Natural killer cell (primary cell): ENCODE data around the gene UGT2B28. TPM values are rescaled to one million over a fixed set of nuclear protein-coding genes. Genes with fewer than 3 reads are reported as not detected.
"Not testable (repeated sequence)": the region's sequence is repeated elsewhere in the genome, so short reads cannot be mapped to it uniquely, and the experiment has no call there.

Experiments
- ATAC-seq, 3 donors: fragments of 150-1000 bp in 2 of 3; fragments of 200-7000 bp in 1 of 3; cut with Tn5 transposase; 1 replicate in 1 of 3; 2 replicates in 2 of 3; pipeline ENCODE4 v1.10.0; 2021; ENCODE audit warnings: mild to moderate bottlenecking in 2 of 3, moderate library complexity in 2 of 3
- DNase-seq, 2 donors: peaks; one replicate each; pipeline versions ENCODE4 v3.0.0 to v3.0.0-alpha.2; 2013 to 2021; ENCODE audit warnings: mixed read lengths in 1 of 2
- H3K27ac ChIP-seq: one replicate; pipeline ENCODE4 v1.5.1; 2013; ENCODE audit warnings: mild to moderate bottlenecking, low read length
- H3K27me3 ChIP-seq: one replicate; pipeline ENCODE4 v1.6.1; 2013; ENCODE audit warnings: low read length; ENCODE audit not compliant: control insufficient read depth, insufficient read depth
- H3K36me3 ChIP-seq: one replicate; pipeline ENCODE4 v1.6.1; 2013; ENCODE audit warnings: low read length; ENCODE audit not compliant: control insufficient read depth, insufficient read depth
- H3K4me1 ChIP-seq: one replicate; pipeline ENCODE4 v1.6.1; 2013; ENCODE audit warnings: low read length; ENCODE audit not compliant: control insufficient read depth, insufficient read depth
- H3K4me3 ChIP-seq: one replicate; pipeline ENCODE4 v1.5.1; 2013; ENCODE audit warnings: low read length
- H3K9me3 ChIP-seq: one replicate; pipeline ENCODE4 v1.6.1; 2013; ENCODE audit warnings: low read length; ENCODE audit not compliant: control insufficient read depth, insufficient read depth
- H3K27ac Mint-ChIP-seq, 2 donors: one replicate each; pipeline ENCODE4 v1.8.0; 2022; ENCODE audit warnings: mild to moderate bottlenecking in 2 of 2, mixed read lengths in 2 of 2, moderate library complexity in 1 of 2
- H3K27me3 Mint-ChIP-seq, 2 donors: one replicate each; pipeline ENCODE4 v1.8.0; 2022; ENCODE audit warnings: low read depth in 2 of 2, mixed read lengths in 2 of 2
- H3K36me3 Mint-ChIP-seq: one replicate; pipeline ENCODE4 v1.8.0; 2022; ENCODE audit warnings: mixed read lengths
- H3K4me1 Mint-ChIP-seq, 2 donors: one replicate each; pipeline ENCODE4 v1.8.0; 2022; ENCODE audit warnings: mixed read lengths in 2 of 2
- H3K4me3 Mint-ChIP-seq: one replicate; pipeline ENCODE4 v1.8.0; 2022; ENCODE audit warnings: mild to moderate bottlenecking, moderate library complexity, mixed read lengths
- H3K9me3 Mint-ChIP-seq, 2 donors: one replicate each; pipeline ENCODE4 v1.8.0; 2022; ENCODE audit warnings: mixed read lengths in 2 of 2
- CTCF ChIP-seq: fragments of 200-600 bp; IDR thresholded peaks from one replicate; pipeline ENCODE4 v1.8.0; 2022; ENCODE audit warnings: antibody characterized with exemption
- whole genome bisulfite sequencing: methylation state at CpG from one replicate; pipeline ENCODE4 v1.1.7; 2013; ENCODE audit warnings: missing lambda C conversion rate; ENCODE audit not compliant: insufficient coverage; 5-methylcytosine and 5-hydroxymethylcytosine counted together
- intact Hi-C: fragments of 100-400 bp; cut with micrococcal nuclease; formaldehyde crosslinking; loops from one replicate; pipeline ENCODE4 v1.14.2; 2022
- total RNA-seq, 4 donors: library from RNA; stranded (reverse); fragments of 120-200 nt in 1 of 4; gene quantifications; one replicate each; pipeline versions ENCODE4 v1.2.3 to v1.2.4, GENCODE V29; 2013 to 2022

Gene UGT2B28
- total RNA-seq, 3 donors from 2014 or later (not counting 1 experiment from before 2014, with no cell fraction given), result not detected

- no peak overlapping the region for H3K4me3 Mint-ChIP-seq
- Histone ChIP-seq H3K27ac (no peak overlapping the region), H3K36me3 (no peaks in the 10 kb centered on the region), H3K4me3 (no peak overlapping the region), H3K9me3 (no peaks in the 10 kb centered on the region), H3K4me1 (no peaks in the 10 kb centered on the region), H3K27me3 (no peaks in the 10 kb centered on the region)
- H3K36me3 Mint-ChIP-seq, result no peaks in the 10 kb centered on the region
- no peak overlapping the region for H3K27ac Mint-ChIP-seq
- ATAC-seq (no peak), DNase-seq (no peak)
- TF ChIP-seq CTCF, result no peak
- H3K9me3 Mint-ChIP-seq, result peaks cover 0 to 3% of the 10 kb centered on the region in 2 donors
- intact Hi-C loops, result no loop called here
- 100% methylated on average over 3 of the region's 4 CpGs for WGBS
- H3K27me3 Mint-ChIP-seq, result no peaks in the 10 kb centered on the region
- no peaks in the 10 kb centered on the region for H3K4me1 Mint-ChIP-seq
Observed at GRCh38 chr4:69330345-69331047, 50.2 kb downstream of the UGT2B28 start.

GRCh38 chr4:69331304-69331703 lies 51.0 kb downstream of the UGT2B28 start:
- not testable (repeated sequence) for H3K36me3 ChIP-seq, ATAC-seq
- 87% methylated on average over 2 of the region's 2 CpGs for WGBS

DNA sequence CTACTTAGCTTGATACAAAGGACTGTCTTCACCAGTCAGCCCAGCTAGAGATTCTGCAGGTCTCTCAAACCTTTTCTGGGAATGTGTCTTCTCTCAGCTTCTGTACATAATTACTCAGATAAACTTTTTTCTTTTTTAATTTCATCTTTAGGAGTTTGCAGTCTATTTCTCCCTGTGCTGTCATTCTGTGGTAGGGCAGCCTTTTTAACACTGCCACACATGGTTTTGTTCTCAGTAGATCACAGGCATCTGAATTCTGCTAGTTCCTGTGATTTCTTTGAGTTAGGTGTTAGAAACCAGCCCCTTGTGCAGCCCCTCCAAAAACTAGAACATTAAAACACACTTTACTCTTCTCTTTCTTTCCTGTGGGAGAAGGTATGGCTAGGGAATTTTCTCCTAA lies 55.2 kb downstream of the UGT2B28 start:
- H3K9me3 Mint-ChIP-seq, H3K27me3 Mint-ChIP-seq, DNase-seq, H3K4me3 Mint-ChIP-seq, H3K27ac Mint-ChIP-seq, H3K27me3 ChIP-seq, H3K4me1 Mint-ChIP-seq, H3K4me3 ChIP-seq, ATAC-seq, intact Hi-C loops, H3K27ac ChIP-seq, H3K9me3 ChIP-seq, H3K4me1 ChIP-seq, H3K36me3 Mint-ChIP-seq, H3K36me3 ChIP-seq: not testable (repeated sequence)

More at GRCh38 chr4:69331304-69331703, 51.0 kb downstream of the UGT2B28 start:
- DNase-seq, H3K9me3 ChIP-seq, H3K9me3 Mint-ChIP-seq, H3K36me3 Mint-ChIP-seq, H3K27me3 Mint-ChIP-seq, H3K27ac Mint-ChIP-seq, H3K4me1 ChIP-seq, H3K4me3 ChIP-seq, H3K27ac ChIP-seq, H3K4me3 Mint-ChIP-seq, intact Hi-C loops, H3K4me1 Mint-ChIP-seq, H3K27me3 ChIP-seq: not testable (repeated sequence)

DNA sequence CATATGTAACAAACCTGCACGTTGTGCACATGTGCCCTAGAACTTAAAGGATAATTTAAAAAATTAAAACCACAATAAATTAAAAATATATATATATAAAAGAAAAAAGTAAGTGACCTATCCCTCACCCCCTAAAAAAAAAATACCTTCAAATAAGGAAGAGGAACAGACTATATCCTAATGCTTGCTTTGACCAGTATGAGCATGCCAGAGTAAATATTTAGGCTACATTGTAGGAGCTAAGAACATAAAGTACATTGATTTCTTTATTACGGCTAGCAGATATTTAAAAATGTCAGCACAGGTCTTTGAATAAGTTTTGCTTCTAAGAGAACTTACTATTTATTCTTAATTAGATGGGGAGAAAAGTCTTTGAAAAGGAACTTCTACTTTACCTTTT lies 62.8 kb downstream of the UGT2B28 start:
- H3K9me3 ChIP-seq, DNase-seq, H3K27ac ChIP-seq, H3K36me3 Mint-ChIP-seq, ATAC-seq, H3K27me3 Mint-ChIP-seq, H3K4me3 ChIP-seq, H3K36me3 ChIP-seq, intact Hi-C loops, H3K4me3 Mint-ChIP-seq, H3K27me3 ChIP-seq, H3K9me3 Mint-ChIP-seq, H3K27ac Mint-ChIP-seq, H3K4me1 Mint-ChIP-seq, H3K4me1 ChIP-seq: not testable (repeated sequence)
- no CpG with 5 or more reads among the region's 2 CpGs for WGBS

DNA sequence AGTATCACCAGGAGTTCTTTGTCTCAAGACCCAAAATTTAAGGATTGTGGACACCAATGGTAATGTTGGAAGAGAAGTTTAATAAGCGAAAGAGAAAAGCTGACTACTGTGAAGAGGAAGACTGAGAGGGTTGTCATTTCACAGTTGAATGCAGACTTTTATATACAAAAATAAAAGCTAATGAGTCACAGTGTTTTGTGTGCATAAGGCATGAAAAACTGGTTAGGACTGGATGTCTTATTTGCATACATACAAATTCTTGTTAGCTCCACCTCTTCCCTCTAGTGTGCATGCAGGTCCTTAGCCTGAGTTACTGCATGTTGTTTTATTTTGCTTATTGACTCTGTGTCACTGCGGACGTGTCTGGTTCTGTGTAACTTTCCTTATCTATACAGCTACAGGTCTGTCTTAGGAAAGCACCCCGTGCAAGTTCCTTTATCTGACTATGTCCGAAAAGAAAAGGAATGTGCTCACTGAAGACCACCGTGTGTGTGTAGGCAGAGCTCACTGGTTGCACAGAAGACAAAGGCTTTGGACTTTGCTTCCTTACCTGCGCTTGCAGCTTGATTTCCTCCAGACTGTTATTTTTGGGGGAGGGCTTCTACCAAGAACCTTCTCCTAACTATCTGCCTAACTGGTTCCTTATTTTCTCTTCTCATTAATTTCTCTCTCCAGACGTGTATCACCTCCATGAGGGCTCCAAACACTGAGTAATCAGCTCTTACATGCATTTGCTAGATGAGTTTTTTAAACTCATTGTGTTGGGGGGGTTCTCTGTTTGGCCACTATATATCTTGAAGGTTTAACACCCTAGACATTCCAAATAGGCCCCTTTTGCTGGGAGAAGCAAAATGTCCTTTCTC lies 63.5 kb downstream of the UGT2B28 start:
- H3K9me3 Mint-ChIP-seq, intact Hi-C loops, H3K27ac Mint-ChIP-seq, H3K27ac ChIP-seq, H3K36me3 Mint-ChIP-seq, H3K4me1 ChIP-seq, H3K27me3 ChIP-seq, H3K4me3 ChIP-seq, H3K4me1 Mint-ChIP-seq, H3K4me3 Mint-ChIP-seq, DNase-seq, H3K36me3 ChIP-seq, ATAC-seq, H3K9me3 ChIP-seq, H3K27me3 Mint-ChIP-seq: not testable (repeated sequence)
- WGBS, result 30% methylated on average over 8 of the region's 8 CpGs

Other genes with a start within 250 kb of the UGT2B28 start
- gene UGT2B7, start 184.0 kb upstream of the UGT2B28 start, total RNA-seq, result not detected
- not detected for gene UGT2B11, start 65.7 kb upstream of the UGT2B28 start, total RNA-seq
- not detected for gene UGT2B4, start 215.4 kb downstream of the UGT2B28 start, total RNA-seq